Mucosa of descending colon (tissue), 3 donors: Measurements from ENCODE around the gene RBFOX2. TPM values are rescaled to one million over a fixed set of nuclear protein-coding genes. Genes with fewer than 3 reads are reported as not detected.

Experiments
- ATAC-seq: fragments of 200-7000 bp; cut with Tn5 transposase; one replicate; pipeline ENCODE4 v1.9.1; 2020; ENCODE audit warnings: mild to moderate bottlenecking, moderate library complexity
- DNase-seq, 3 donors: peaks; one replicate each; pipeline ENCODE4 v3.0.0-alpha.2; 2020
- H3K36me3 ChIP-seq: fragments of 200-600 bp; one replicate; pipeline ENCODE4 v1.8.0; 2021; ENCODE audit warnings: low read depth, mild to moderate bottlenecking
- H3K4me1 ChIP-seq: fragments of 200-600 bp; one replicate; pipeline ENCODE4 v1.8.0; 2021; ENCODE audit warnings: low read depth, mild to moderate bottlenecking
- H3K4me3 ChIP-seq: fragments of 200-600 bp; one replicate; pipeline ENCODE4 v1.8.0; 2021; ENCODE audit warnings: mild to moderate bottlenecking
- H3K9me3 ChIP-seq: fragments of 200-600 bp; one replicate; pipeline ENCODE4 v1.8.0; 2021; ENCODE audit warnings: mild to moderate bottlenecking
- CTCF ChIP-seq: fragments of 200-600 bp; IDR thresholded peaks from one replicate; pipeline ENCODE4 v1.8.0; 2022; ENCODE audit warnings: antibody characterized with exemption, mild to moderate bottlenecking
- intact Hi-C, 2 donors: fragments of 100-400 bp; cut with DNase I in 1 of 2; cut with micrococcal nuclease in 1 of 2; formaldehyde crosslinking; loops; one replicate each; pipeline versions ENCODE4 v1.11.0 to v1.11.1; 2022; cut with DNase I, micrococcal nuclease
- total RNA-seq, 3 donors: library from RNA; stranded (reverse); fragmentation: NEBNext Ultra II Directional in 2 of 3; extraction: Animal tissue kit (Norgen Biotek cat#: 25700) in 2 of 3; gene quantifications; one replicate each; pipeline versions ENCODE4 v1.2.1 to v1.2.4, GENCODE V29; 2021 to 2023
- donor health status: DM: no; HTN: no; CAD: no; lungs with moderate emphysema.
- donor health status: DM: no; HTN: no; CAD: no.
- donor health status: DM: no; HTN: yes; CAD: no.

Gene RBFOX2
- total RNA-seq, 3 donors from 2014 or later = 46.0 to 141 (median 46.2) TPM

DNA sequence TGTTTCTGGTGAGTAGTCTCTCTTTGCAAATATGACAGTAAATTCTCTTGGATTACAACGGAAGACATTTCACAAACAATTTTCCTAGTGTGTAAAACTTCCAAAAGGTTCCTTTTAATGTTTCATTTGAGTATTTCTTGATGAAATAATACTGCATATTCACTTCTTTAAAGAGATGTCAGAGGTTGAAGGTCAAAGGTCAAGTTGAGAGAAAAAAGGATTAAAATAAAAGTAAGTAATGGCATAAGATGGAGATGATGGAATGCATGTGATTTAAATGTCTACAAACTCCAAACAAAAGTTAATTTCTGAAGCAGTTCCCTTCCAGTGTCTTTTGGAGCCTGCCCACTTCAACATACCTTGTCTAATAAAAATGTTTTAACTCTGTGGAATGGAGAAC lies 270.2 kb downstream of the RBFOX2 start:
- ATAC-seq (no peak), DNase-seq (no peak)
- H3K36me3 ChIP-seq = no peaks in the 10 kb centered on the region
- intact Hi-C loops = no loop called here
- no peak for TF ChIP-seq CTCF
- H3K4me3 ChIP-seq = no peak overlapping the region
- no peaks in the 10 kb centered on the region for H3K4me1 ChIP-seq
- H3K9me3 ChIP-seq = no peaks in the 10 kb centered on the region

DNA sequence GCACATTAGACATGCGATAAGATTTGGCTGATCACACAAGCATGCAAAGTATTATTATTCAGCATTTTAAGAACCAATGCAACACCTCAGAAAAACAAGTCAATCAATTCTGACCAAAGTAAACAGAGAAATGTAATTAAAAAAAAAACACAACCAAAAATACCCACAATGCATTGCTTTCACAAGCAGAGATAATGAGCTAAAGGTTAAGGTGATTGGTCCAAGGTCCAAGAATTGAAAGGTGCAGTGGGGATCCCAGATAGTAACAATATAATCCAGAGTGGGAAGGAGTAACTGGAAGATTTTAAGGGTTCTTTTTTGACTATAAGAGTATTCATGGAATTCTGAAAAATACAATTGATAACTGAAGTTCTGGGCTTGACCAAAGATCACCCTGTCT lies 271.9 kb downstream of the RBFOX2 start:
- no peak for TF ChIP-seq CTCF
- Histone ChIP-seq H3K4me1 (no peaks in the 10 kb centered on the region), H3K9me3 (no peaks in the 10 kb centered on the region), H3K36me3 (no peaks in the 10 kb centered on the region), H3K4me3 (no peak overlapping the region)
- DNase-seq = no peak
- intact Hi-C loops = no loop called here
- ATAC-seq = no peak

DNA sequence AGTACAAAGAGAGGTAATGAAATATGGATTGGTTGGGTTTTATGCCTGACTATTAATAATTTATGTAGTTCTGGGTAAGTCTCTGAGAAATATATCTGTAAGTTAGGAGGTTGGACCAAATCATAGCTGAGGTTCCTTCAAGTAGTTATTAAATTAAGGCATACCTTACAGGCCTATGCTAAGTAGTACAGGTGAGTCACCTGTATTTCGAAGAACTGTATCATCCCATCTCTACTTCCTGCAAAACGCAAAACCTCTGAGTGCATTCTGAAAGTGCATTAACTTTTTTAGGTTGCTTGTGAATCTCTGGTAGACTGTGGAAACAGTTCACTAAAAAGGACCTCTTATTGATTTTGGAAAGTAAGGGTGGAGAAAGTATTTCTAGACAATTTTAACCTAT lies 273.9 kb downstream of the RBFOX2 start:
- no peak overlapping the region for H3K4me3 ChIP-seq
- DNase-seq (no peak), ATAC-seq (no peak)
- intact Hi-C loops = no loop called here
- no peaks in the 10 kb centered on the region for H3K36me3 ChIP-seq
- no peaks in the 10 kb centered on the region for H3K4me1 ChIP-seq
- no peaks in the 10 kb centered on the region for H3K9me3 ChIP-seq
- no peak for TF ChIP-seq CTCF

DNA sequence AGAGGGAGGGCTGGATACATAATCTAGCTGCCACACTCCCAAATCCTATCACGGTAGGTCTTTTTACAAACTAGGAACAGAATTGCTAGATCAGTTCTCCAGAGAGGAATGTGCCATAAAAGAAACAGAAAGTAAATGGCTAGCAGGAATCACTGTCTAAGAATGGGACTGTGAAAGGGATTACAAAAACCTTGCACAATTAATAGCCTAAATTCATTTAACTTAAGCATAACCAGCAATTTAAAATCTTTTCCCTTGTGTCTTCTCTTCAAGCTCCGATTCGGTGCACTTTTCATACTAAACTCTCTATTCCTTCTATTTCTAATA lies 275.8 kb downstream of the RBFOX2 start:
- Histone ChIP-seq H3K4me1 (no peaks in the 10 kb centered on the region), H3K36me3 (no peaks in the 10 kb centered on the region), H3K4me3 (no peak overlapping the region), H3K9me3 (no peaks in the 10 kb centered on the region)
- TF ChIP-seq CTCF = no peak
- DNase-seq (no peak), ATAC-seq (no peak)
- intact Hi-C loops = no loop called here

GRCh38 chr22:35752006-35752862 lies 276.4 kb downstream of the RBFOX2 start:
- TF ChIP-seq CTCF = no peak
- H3K4me3 ChIP-seq = no peak overlapping the region
- DNase-seq = no peak
- no peaks in the 10 kb centered on the region for H3K9me3 ChIP-seq
- ATAC-seq = no peak
- H3K36me3 ChIP-seq = no peaks in the 10 kb centered on the region
- H3K4me1 ChIP-seq = no peaks in the 10 kb centered on the region
- intact Hi-C loops = no loop called here
